Loucy (cell line): ENCODE measurements around the gene IER2.
"Not testable (repeated sequence)": the region's sequence is repeated elsewhere in the genome, so short reads cannot be mapped to it uniquely, and the experiment has no call there.

Experiments
- EZH2phosphoT487 ChIP-seq: fragments of 200-600 bp; IDR thresholded peaks from 2 replicates; pipeline ENCODE4 v1.6.1; 2018; ENCODE audit warnings: antibody characterized with exemption, mild to moderate bottlenecking, moderate library complexity, borderline replicate concordance
- TF ChIP-seq, protein P1 (sequence below): fragments of 200-600 bp; sonication (generic); conservative IDR thresholded peaks from 2 replicates; pipeline ENCODE4 v1.5.1; 2014; ENCODE audit warnings: mild to moderate bottlenecking, antibody characterized with exemption, low read length

DNA sequence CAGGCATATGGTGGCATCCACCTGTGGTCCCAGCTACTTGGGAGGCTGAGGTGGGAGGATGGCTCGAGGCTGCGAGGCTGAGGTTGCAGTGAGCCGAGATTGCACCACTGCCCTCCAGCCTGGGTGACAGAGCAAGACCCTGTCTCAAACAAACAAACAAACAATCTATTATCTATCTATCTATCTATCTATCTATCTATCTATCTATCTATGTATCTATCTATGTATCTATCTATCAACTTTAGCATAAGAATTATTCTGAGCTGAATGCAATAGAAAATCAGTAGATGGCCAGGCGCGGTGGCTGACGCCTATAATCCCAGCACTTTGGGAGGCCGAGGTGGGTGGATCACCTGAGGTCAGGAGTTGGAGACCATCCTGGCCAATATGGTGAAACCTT is 51.9 kb downstream of the IER2 start:
- TF ChIP-seq, protein P1, sequence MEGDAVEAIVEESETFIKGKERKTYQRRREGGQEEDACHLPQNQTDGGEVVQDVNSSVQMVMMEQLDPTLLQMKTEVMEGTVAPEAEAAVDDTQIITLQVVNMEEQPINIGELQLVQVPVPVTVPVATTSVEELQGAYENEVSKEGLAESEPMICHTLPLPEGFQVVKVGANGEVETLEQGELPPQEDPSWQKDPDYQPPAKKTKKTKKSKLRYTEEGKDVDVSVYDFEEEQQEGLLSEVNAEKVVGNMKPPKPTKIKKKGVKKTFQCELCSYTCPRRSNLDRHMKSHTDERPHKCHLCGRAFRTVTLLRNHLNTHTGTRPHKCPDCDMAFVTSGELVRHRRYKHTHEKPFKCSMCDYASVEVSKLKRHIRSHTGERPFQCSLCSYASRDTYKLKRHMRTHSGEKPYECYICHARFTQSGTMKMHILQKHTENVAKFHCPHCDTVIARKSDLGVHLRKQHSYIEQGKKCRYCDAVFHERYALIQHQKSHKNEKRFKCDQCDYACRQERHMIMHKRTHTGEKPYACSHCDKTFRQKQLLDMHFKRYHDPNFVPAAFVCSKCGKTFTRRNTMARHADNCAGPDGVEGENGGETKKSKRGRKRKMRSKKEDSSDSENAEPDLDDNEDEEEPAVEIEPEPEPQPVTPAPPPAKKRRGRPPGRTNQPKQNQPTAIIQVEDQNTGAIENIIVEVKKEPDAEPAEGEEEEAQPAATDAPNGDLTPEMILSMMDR = not testable (repeated sequence)
- not testable (repeated sequence) for TF ChIP-seq EZH2phosphoT487
